Activated T-helper 17 cell treated with anti-CD3 and anti-CD28 coated beads, Interleukin-2, amount 50 U/mL, for 72 hours (primary cell): ENCODE data around the gene PODN. TPM values are rescaled to one million over a fixed set of nuclear protein-coding genes. Genes with fewer than 3 reads are reported as not detected.

Experiments used
- ATAC-seq: fragments of 150-1000 bp; cut with Tn5 transposase; replicated peaks from 2 replicates; pipeline ENCODE4 v1.10.0; 2021; ENCODE audit warnings: mild to moderate bottlenecking, moderate library complexity
- H3K27ac Mint-ChIP-seq: one replicate; pipeline ENCODE4 v1.8.0; 2022; ENCODE audit warnings: mixed read lengths
- H3K27me3 Mint-ChIP-seq: one replicate; pipeline ENCODE4 v1.8.0; 2022; ENCODE audit warnings: mixed read lengths
- H3K36me3 Mint-ChIP-seq: one replicate; pipeline ENCODE4 v1.8.0; 2022; ENCODE audit warnings: low read depth, mild to moderate bottlenecking, mixed read lengths
- H3K4me1 Mint-ChIP-seq: one replicate; pipeline ENCODE4 v1.8.0; 2022; ENCODE audit warnings: mixed read lengths
- H3K4me3 Mint-ChIP-seq: one replicate; pipeline ENCODE4 v1.8.0; 2022; ENCODE audit warnings: mild to moderate bottlenecking, mixed read lengths
- H3K9me3 Mint-ChIP-seq: one replicate; pipeline ENCODE4 v1.8.0; 2022; ENCODE audit warnings: mixed read lengths
- total RNA-seq, 2 donors: library from RNA; stranded (reverse); gene quantifications; one replicate each; pipeline ENCODE4 v1.2.3, GENCODE V29; 2022

Gene PODN, protein sequence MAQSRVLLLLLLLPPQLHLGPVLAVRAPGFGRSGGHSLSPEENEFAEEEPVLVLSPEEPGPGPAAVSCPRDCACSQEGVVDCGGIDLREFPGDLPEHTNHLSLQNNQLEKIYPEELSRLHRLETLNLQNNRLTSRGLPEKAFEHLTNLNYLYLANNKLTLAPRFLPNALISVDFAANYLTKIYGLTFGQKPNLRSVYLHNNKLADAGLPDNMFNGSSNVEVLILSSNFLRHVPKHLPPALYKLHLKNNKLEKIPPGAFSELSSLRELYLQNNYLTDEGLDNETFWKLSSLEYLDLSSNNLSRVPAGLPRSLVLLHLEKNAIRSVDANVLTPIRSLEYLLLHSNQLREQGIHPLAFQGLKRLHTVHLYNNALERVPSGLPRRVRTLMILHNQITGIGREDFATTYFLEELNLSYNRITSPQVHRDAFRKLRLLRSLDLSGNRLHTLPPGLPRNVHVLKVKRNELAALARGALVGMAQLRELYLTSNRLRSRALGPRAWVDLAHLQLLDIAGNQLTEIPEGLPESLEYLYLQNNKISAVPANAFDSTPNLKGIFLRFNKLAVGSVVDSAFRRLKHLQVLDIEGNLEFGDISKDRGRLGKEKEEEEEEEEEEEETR
- total RNA-seq, result not detected

DNA sequence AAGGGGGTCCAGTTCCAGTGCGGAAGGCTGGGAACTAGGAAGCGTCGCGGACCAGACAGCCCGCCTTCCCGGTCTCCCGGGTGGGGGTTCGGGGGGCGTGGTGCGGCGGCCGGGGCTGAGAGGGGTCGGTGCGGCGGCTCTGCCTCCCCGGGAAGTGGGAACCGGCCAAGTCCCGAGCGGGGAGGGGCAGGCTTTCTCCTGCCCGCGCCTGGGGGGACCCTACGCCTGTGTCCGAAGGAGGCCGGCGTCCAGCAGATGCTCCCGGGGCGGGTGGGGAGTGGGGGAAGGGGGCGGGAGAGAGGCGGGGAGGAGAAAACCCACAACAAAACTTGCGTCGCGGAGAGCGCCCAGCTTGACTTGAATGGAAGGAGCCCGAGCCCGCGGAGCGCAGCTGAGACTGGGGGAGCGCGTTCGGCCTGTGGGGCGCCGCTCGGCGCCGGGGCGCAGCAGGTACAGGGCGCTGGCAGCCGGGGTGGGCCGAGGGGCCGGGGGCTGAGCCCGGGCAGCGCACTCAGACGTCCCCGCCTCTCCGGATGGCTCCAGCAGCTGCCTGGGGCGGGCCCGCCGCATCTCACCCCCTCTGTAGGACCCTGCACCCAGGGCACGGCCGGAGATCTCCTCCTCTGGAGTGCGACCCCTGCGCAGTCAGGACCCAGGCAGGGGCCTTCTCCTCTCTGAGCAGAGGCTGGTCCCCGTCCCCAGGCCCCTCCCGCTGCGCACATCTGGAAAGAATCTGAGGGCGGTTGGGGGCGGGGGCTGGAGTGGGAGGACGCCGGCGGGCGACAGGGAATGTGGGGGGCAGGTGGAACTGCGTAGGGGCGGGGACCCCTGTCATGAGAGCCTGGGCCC lies at the start of gene PODN:
Gene PODN (plus strand): TSS at position 355 of the 849 bp plus-strand sequence. CDS start 7,643 bp downstream, outside the sequence.
- Mint-ChIP-seq H3K9me3 (no peaks in the 10 kb centered on the region), H3K36me3 (no peaks in the 10 kb centered on the region), H3K27me3 (peaks cover 36% of the 10 kb centered on the region), H3K4me1 (no peaks in the 10 kb centered on the region), H3K4me3 (peak within 1 kb of the TSS; percentile 37), H3K27ac (no peak within 1 kb of the TSS)
- no peak for ATAC-seq

DNA sequence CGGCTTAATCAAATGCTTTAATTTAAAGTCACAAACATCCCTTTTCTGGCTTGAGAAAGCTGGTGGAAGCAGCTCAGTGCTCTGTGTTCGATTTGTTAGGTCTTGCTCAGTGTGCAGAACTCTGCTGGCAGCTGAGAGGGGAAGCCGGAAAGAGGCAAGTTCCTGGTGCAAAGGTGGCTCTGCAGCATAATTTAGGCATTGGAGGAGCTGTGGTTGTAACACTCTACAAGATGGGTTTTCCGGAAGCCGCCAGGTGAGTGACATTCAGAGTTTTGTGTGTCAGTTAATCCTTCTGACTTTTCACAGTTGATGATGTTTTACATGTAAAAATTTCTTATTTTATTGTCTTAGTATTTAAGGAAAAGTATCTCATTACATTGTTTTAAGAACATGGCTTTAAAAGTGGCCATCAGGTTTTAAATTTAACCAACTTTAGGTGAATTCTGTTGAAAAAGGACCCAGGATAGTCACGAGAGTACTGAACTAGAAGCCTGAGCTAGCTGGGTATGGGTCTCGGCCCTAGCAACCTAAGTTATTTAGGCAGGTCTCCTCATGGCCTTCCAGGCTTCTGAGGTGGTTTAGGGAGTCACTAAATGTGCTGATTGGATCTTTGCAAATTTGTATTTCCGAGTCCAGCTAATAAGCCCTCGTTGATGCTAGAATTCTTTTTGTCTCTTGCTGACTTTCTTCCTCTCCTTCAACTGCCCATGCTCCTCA lies 47.1 kb upstream of the PODN start:
- H3K27me3 Mint-ChIP-seq, result no peaks in the 10 kb centered on the region

DNA sequence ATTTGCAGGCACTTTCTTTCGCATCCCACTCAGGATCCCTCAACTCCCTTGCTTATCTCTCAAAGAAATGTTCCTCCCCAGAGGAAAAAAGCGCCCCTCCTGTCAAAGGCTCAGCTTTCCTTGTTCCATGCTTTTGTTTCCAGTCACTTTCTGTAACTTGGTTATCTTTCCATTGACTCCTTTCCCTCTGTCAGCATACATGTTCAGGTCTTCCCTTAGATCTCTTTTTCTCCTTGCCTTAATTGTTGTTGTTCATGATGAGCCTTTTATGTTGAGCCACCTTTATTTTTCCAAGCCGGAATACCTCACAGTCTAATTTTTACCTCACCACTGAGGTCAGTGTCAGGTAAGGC lies 46.5 kb upstream of the PODN start:
- peak overlapping the region; percentile 88 for H3K27ac Mint-ChIP-seq
- no peaks in the 10 kb centered on the region for H3K9me3 Mint-ChIP-seq
- no peak for ATAC-seq

More for the DNA sequence above, 47.1 kb upstream of the PODN start:
- Mint-ChIP-seq H3K9me3 (no peaks in the 10 kb centered on the region), H3K36me3 (peaks cover 21% of the 10 kb centered on the region), H3K4me3 (peak overlapping the region; percentile 83), H3K27ac (peak overlapping the region; percentile 88), H3K4me1 (peaks cover 14% of the 10 kb centered on the region)
- ATAC-seq, result peak; percentile 100

DNA sequence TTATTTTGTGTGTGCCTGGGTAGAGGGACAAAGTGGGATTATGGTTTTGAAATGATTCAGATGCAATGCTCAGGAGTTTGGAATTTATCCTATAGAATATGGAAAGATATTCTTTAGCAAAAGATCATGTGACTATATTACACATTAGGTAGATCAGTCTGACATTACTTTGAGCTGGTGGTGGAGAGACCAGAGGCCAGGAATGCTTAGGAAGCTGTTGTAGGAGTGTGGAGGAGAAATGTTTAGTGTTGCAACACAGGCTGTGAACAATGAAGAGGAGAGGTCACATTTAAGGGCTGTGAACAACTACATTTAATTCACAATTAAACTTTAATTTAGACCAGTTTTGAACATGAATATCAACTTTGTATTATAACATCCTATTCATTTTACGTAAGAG lies 45.3 kb upstream of the PODN start:
- ATAC-seq, result no peak
- Mint-ChIP-seq H3K27me3 (no peaks in the 10 kb centered on the region), H3K27ac (peak overlapping the region; percentile 88), H3K36me3 (peaks cover 21% of the 10 kb centered on the region), H3K4me3 (peak overlapping the region; percentile 83), H3K4me1 (peaks cover 14% of the 10 kb centered on the region), H3K9me3 (no peaks in the 10 kb centered on the region)

More for the DNA sequence above, 46.5 kb upstream of the PODN start:
- peaks cover 21% of the 10 kb centered on the region for H3K36me3 Mint-ChIP-seq
- H3K4me1 Mint-ChIP-seq, result peaks cover 14% of the 10 kb centered on the region
- no peaks in the 10 kb centered on the region for H3K27me3 Mint-ChIP-seq
- H3K4me3 Mint-ChIP-seq, result peak overlapping the region; percentile 83

DNA sequence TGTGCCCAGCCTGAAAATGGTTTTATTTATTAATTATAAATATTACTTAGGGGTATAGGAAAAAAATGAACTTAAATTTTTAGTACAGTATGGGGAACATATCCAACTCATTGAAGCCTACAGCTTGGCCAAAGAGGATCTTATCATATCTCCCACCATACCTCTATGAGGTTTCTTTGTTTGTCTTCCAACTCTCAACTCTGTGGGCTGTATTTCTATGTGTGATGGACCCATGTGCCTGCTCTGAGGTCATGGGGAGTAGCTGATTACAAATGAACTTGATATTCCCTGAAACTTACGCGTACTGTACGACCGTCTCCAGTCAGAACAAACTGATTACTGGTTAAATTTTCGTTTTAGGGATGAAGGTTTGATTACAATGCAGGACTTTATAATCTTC lies 41.4 kb upstream of the PODN start:
- Mint-ChIP-seq H3K4me1 (peaks cover 10% of the 10 kb centered on the region), H3K9me3 (no peaks in the 10 kb centered on the region), H3K27ac (no peak overlapping the region), H3K36me3 (peaks cover 21% of the 10 kb centered on the region), H3K4me3 (no peak overlapping the region), H3K27me3 (no peaks in the 10 kb centered on the region)
- no peak for ATAC-seq

DNA sequence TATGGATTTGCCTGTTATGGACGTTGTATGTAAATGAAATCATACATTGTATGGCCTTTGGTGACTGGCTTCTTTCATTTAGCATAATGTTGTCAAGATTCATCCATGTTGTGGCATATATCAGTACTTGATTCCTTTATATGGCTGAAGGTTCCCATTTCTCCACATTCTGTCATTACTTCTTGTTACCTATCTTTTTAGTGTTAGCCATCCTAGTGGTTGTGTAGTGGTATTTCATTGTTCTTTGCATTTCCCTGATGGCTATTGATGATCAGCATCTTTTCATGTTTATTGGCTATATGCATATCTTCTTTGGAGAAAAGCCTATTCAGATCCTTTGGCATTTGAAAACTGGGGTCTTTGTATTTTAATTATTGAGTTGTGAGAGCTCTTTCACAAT lies 39.8 kb upstream of the PODN start:
- Mint-ChIP-seq H3K4me3 (no peak overlapping the region), H3K27ac (no peak overlapping the region), H3K27me3 (no peaks in the 10 kb centered on the region), H3K4me1 (no peaks in the 10 kb centered on the region), H3K9me3 (no peaks in the 10 kb centered on the region), H3K36me3 (peaks cover 11% of the 10 kb centered on the region)
- no peak for ATAC-seq

DNA sequence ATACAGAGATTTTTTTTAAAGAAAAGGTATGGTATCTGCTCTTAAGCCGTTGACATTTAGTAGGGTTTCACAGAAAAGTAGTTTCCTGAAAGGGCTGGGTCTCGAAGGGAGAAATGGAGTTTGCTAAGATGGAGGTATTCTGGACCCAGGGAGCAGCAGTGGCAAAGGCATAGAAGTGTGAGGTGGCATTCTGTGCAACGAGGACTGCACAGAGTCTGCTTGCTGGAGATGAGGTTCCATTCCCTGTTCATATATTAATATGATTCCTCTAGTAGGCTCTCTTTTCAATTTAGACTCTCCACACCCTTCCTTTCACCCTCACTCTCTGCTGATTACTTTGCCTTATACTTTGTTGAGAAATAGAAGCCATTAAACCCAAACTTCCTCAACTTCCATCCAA lies 38.5 kb upstream of the PODN start:
- Mint-ChIP-seq H3K4me1 (no peaks in the 10 kb centered on the region), H3K4me3 (no peak overlapping the region), H3K36me3 (peaks cover 8% of the 10 kb centered on the region), H3K27ac (no peak overlapping the region), H3K9me3 (no peaks in the 10 kb centered on the region), H3K27me3 (no peaks in the 10 kb centered on the region)
- no peak for ATAC-seq

DNA sequence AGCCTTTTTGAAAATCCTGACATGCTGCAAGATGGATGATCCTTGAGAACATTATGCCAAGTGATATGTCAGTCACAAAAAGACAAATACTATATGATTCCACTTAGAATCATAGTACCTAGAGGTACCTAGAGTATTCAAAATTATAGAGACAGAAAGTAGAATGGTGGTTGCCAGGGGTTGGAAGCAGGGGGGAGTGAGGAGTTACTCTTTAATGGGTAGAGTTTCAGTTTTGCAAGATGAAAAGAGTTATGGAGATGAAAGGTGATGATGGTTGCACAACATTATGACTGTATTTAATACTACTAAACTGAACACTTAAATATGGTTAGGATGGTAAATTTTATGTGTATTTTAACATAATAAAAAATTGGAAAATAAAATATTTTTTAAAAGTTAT lies 37.9 kb upstream of the PODN start:
- peaks cover 13% of the 10 kb centered on the region for H3K36me3 Mint-ChIP-seq
- no peak overlapping the region for H3K4me3 Mint-ChIP-seq
- H3K27me3 Mint-ChIP-seq, result no peaks in the 10 kb centered on the region
- no peak for ATAC-seq
- no peaks in the 10 kb centered on the region for H3K9me3 Mint-ChIP-seq
- H3K4me1 Mint-ChIP-seq, result no peaks in the 10 kb centered on the region
- no peak overlapping the region for H3K27ac Mint-ChIP-seq

DNA sequence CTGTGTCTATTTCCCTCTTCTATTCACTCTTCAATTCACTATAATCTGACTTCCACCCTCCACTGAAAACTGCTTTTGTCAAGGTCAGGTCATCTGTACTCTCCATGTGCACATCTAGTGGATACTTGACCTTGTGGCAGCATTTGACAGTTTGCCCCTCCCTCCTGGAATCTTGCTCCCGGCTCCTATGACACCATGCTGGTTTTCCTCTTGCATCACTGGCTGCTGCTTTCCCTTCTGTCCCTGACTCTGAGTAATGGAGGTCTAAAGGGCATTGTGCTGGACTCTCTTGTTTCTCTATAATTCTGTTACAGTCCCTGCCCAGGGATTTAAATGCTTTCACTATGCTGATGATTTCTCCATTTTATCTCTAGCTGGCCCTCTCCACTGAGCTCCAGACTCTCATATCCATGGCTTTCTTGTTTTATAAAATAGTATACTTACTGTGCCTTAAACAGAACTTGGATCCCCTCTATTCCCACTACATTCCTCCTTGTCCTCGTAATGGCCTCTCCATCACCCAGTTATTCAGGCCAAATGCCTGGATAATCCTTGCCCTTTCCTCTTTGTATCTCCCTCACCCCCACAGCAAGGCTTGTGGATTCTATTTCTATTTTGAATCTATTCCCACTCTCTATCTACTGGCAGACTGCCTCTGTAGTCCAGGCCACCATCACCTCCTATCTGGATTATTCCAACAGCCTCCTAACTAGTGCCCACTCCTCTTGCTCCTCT lies 36.8 kb upstream of the PODN start:
- no peaks in the 10 kb centered on the region for H3K9me3 Mint-ChIP-seq
- H3K4me1 Mint-ChIP-seq, result no peaks in the 10 kb centered on the region
- no peak for ATAC-seq
- H3K27ac Mint-ChIP-seq, result no peak overlapping the region
- no peak overlapping the region for H3K4me3 Mint-ChIP-seq
- peaks cover 22% of the 10 kb centered on the region for H3K36me3 Mint-ChIP-seq
- no peaks in the 10 kb centered on the region for H3K27me3 Mint-ChIP-seq

DNA sequence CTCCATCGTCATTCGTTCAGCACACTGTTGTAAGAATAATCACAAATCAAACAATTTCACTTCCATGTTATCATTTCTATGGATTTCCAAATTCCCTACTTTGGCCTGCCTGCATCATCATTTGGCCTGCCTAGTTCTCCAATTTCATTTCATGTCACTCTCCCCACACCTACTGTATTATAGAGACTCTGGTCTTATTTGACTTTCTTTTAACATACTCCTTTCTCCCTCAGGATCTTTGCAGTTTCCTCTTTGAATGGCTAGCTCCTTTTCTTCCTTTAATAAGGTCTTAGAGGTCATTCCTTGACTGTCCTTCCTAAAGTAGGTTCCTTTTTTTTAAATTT lies 36.3 kb upstream of the PODN start:
- no peak overlapping the region for H3K4me3 Mint-ChIP-seq
- peaks cover 27% of the 10 kb centered on the region for H3K36me3 Mint-ChIP-seq
- no peak overlapping the region for H3K27ac Mint-ChIP-seq
- H3K27me3 Mint-ChIP-seq, result no peaks in the 10 kb centered on the region
- H3K9me3 Mint-ChIP-seq, result no peaks in the 10 kb centered on the region
- no peak for ATAC-seq
- H3K4me1 Mint-ChIP-seq, result no peaks in the 10 kb centered on the region

DNA sequence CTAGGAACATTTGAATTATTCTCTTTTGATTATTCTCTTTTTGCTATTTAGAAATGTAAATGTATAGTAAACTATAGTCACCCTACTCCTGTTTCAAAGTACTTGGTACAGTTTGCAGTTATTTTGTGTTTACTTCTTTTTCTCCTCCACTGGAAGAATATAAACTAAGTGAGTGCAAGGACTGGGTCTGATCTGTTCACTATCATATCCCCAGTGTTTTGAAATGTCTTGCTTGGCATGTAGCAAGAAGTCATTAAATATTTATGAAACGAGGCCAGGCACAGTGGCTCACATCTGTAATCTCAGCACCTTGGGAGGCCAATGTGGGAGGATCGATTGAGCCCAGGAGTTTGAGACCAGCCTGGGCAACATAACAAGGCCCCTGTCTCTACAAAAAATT lies 35.8 kb upstream of the PODN start:
- no peak overlapping the region for H3K4me3 Mint-ChIP-seq
- ATAC-seq, result no peak
- H3K27ac Mint-ChIP-seq, result no peak overlapping the region
- no peaks in the 10 kb centered on the region for H3K27me3 Mint-ChIP-seq
- no peaks in the 10 kb centered on the region for H3K9me3 Mint-ChIP-seq
- H3K4me1 Mint-ChIP-seq, result peaks cover 2% of the 10 kb centered on the region
- H3K36me3 Mint-ChIP-seq, result peaks cover 33% of the 10 kb centered on the region

DNA sequence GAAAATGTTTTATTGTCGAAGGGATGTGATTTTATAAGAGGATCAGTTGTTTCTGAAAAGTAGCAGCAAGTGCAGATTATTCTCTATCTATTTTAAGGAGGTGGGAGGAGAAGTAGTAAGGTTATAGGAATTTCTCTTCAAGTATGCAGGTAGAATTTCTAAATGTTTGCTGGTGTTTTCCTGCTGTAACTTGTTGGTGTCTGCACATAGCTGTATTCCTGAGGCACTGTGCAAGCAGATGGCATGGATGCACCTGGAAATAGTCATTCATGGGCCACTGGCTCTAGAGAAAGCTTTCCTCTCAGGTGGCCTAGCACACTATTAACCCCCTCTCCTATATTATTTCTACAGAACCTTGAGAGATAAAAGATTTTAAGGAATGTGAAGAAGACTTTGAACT lies 30.3 kb upstream of the PODN start:
- Mint-ChIP-seq H3K27ac (no peak overlapping the region), H3K36me3 (peaks cover 52% of the 10 kb centered on the region), H3K27me3 (no peaks in the 10 kb centered on the region), H3K4me3 (no peak overlapping the region), H3K4me1 (peaks cover 4% of the 10 kb centered on the region), H3K9me3 (no peaks in the 10 kb centered on the region)
- no peak for ATAC-seq

DNA sequence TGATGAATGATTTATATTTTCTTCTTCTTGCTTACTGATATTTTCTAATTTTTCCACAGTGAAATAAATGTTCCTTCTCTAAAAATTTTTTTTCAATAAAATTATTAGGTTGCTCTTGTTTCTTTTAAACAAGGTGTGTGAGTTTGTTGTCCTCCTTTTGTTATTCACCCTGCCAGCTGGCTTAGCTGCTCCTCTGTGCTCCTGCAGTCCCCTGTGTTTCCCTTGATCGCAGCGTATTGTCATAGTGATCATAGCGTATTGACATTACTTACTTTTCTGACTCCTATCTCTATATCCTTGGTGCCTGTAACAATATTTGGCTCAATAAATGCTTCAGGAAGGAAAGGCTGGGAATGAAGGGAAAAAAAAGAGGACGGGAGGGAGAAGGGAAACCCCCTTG lies 24.9 kb upstream of the PODN start:
- Mint-ChIP-seq H3K36me3 (peaks cover 48% of the 10 kb centered on the region), H3K9me3 (no peaks in the 10 kb centered on the region), H3K27ac (no peak overlapping the region), H3K27me3 (no peaks in the 10 kb centered on the region), H3K4me3 (no peak overlapping the region), H3K4me1 (no peaks in the 10 kb centered on the region)
- ATAC-seq, result no peak

DNA sequence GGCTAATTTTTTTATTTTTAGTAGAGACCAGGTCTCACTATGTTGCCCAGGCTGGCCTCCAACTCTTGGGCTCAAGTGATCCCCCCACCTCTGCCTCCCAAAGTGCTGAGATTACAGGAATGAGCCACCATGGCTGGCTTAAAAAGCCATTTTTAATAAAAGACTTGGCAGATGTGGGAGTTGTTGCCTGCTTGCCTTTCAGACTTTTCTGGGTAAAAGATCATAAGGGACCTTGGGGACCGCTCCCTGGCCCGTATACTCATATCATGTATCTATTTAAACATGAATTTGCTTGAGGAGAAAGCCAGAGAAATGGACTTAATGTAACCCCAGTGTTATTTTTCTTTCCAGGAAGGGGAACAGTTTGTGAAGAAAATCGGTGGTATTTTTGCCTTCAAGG lies 23.4 kb upstream of the PODN start:
- ATAC-seq, result no peak
- Mint-ChIP-seq H3K4me1 (no peaks in the 10 kb centered on the region), H3K27me3 (no peaks in the 10 kb centered on the region)

More for the DNA sequence above, 23.4 kb upstream of the PODN start:
- H3K4me3 Mint-ChIP-seq, result no peak overlapping the region
- peaks cover 43% of the 10 kb centered on the region for H3K36me3 Mint-ChIP-seq
- no peak overlapping the region for H3K27ac Mint-ChIP-seq
- no peaks in the 10 kb centered on the region for H3K9me3 Mint-ChIP-seq
